A549 treated with CORT108297 at 1 μM for 4 hours (cell line): ENCODE measurements around the gene PRR36. TPM values are rescaled to one million over a fixed set of nuclear protein-coding genes. Genes with fewer than 3 reads are reported as not detected.

Experiments
- total RNA-seq: library from RNA; stranded (reverse); fragments of 200-300 nt; extraction: Qiagen RNA extraction; gene quantifications from 5 replicates; pipeline ENCODE4 v1.2.3, GENCODE V29; 2022

The PRR36 gene
- total RNA-seq: 0.22 to 0.48 TPM (median 0.37 TPM) in 5 replicates

DNA sequence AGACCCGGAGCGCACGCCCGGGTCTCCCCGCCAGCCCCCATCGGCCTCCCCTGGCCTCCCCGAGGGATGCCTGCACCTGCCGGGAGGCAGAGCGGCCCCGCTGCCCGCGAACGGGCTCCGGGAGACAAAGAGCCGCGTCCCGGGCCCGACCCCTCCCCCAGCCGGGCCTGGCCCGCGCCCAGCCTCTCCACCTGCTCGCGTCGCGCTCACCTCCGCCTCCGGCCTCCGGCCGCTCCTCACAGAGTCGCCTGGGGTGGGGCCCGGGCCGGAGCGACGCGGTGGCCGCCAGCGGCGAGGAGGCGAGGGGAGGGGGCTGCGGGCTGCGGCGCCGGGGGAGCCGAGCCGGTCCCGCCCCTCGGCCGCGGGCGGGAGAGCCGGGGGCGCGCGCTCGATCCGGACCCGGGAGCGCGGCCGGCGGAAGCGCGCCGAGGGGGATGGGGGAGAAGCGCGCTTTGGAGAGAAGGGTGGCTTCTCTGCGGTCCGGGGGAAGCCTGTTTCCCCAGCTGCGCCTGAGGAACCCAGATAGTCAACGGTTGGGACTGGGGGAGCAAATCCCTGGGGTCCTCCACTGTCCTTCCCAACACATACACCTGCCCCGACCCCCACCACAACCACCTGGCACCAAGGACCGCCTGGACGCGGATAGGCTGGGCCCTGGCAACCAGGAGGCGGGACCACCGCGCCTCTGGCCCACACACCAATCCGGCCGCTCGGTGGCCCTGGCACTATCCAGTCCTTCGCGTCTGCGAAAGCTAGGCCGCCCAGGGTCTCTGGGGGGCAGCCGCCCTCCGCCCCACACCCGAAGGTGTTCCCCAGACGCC, at the start of gene PRR36:
Gene PRR36, minus strand, starts transcription at position 315 of the 821 bp plus-strand sequence. CDS start 701 bp downstream, outside the sequence.

DNA sequence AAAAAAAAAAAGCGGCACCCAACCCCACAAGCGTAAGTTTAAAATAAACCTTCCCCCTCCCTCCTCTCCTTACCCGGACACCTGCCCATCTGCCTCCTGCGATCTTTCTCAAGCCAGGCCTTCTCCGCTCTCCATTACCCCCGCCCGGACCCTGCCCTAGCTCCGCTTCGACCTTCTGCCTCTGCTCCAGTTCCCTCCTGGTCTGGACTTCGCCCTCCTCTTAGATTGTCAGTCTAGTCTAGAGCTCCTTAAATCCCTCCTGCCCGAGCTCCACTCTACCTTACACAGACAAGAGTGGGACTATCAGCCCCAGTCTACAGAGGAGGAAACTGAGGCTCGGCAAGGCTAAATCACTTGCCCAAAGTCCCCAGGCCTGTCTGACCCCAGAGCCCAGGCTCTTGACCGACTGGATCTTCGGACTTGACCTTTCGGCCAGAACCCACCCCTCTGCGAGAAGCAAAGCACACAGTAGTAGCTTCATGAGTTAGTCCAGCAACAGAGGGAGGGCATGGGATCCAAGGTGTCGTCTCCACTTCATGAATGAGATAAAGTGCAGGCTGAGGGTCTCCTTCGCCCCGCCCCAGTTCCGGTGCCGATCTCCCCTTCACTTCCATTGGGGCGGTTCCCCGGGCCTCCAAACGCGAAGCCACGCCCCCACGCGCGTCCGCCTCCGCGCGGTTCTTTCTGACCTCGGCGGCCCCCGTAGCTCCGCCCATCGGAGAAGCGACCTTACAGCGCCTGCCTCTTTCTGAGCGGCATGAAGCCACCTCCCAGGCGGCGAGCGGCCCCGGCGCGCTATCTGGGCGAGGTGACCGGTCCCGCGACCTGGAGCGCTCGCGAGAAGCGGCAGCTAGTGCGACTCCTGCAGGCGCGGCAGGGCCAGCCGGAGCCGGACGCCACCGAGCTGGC, 45.7 kb upstream of the PRR36 start, which contains the start of gene SNAPC2:
Gene SNAPC2, plus strand, starts transcription at position 729 of the 909 bp plus-strand sequence. Its CDS starts 29 bp downstream, at position 758.

DNA sequence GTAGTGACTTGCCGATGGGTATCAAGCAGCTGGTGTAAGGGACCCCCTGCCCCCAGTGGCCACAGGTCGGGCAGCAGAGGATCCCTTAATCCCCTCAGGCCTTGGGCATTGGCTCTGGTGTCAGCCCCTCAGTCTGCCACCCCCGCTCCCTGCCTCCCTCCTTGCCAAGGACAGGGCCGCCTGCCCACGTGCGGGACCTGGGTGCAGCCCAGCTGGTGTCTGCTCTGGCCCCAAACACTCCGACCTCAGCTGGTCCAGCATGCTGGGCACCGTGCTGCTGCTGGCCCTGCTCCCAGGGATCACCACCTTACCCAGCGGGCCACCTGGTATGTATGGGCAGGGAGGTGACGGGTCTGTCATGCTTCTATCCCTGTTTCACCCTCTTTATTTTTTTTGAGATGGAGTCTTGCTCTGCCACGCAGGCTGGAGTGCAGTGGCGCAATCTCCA, 40.4 kb upstream of the PRR36 start, which contains the start of gene TGFBR3L:
Gene TGFBR3L, plus strand, starts transcription at position 233 of the 448 bp plus-strand sequence.

DNA sequence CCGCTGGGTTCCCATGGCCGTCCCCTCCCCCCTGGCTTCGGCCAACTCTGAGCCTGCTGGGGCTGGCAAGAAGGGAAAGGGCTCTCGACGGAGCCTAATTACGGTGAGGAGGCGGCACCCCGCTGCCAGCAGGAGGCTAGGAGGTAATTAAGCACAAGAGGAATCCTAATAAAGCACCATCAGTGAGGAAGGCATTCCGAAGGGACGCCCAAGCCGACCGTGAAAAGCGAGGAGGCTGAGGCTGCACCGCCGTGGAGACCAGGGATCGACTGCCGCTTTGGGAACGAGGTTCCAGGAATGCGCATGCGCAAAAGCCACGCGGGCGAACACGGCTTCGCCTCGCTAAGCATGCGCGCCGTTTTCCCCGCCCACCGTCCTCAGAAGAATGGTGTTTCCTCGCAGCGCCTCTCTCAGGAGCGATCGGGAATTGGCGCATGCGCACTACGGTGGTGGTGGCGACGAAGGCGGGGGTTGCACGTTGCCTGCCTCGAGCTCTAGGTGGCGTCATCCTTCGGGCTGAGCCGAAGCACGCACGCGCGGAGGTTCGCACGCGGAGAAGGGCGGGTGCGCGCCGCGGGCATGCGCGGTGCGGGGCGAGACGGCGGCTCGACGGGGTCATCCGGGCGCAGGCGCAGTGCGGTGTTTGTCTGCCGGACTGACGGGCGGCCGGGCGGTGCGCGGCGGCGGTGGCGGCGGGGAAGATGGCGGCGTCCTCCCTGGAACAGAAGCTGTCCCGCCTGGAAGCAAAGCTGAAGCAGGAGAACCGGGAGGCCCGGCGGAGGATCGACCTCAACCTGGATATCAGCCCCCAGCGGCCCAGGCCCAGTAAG, 29.3 kb upstream of the PRR36 start, which contains the start of gene MAP2K7:
Gene MAP2K7, plus strand, starts transcription at position 634 of the 830 bp plus-strand sequence. Its CDS starts 68 bp downstream, at position 702.

DNA sequence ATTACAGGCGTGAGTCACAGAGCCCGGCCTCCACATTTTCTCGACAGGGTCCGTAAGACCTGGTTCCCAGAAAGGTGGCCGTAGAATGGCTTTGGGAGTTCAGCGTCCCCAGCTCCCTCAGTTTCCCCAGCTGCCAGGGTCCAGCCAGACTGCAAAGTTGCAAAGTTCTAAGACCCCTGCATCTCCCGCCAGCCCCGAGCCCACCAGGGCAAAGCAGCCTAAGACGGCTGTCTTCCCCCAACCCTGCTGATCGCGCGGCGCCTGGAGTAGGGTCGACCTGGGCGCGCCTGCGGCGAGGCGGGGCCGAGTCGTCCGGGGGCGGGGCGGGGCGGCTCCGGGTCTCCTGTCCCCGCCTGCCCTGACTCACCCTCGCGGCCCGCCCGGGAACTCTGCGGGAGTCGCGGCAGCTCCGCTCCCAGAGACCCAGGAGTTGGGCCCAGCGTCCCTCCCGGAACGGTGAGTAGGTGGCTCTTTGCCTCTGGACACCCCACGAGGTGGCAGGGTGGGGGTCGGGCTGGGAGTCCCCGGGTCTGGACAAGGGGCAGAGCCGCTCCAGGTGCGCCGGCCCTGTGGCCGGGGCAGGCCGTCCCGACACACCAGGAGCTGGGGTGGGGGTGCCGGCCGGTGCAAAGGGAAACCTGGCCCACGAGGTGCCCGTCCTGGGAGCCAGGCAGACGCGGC, 14.1 kb upstream of the PRR36 start, which contains the start of gene LRRC8E:
Gene LRRC8E, plus strand, starts transcription at position 366 of the 681 bp plus-strand sequence. CDS start 7,094 bp downstream, outside the sequence.

DNA sequence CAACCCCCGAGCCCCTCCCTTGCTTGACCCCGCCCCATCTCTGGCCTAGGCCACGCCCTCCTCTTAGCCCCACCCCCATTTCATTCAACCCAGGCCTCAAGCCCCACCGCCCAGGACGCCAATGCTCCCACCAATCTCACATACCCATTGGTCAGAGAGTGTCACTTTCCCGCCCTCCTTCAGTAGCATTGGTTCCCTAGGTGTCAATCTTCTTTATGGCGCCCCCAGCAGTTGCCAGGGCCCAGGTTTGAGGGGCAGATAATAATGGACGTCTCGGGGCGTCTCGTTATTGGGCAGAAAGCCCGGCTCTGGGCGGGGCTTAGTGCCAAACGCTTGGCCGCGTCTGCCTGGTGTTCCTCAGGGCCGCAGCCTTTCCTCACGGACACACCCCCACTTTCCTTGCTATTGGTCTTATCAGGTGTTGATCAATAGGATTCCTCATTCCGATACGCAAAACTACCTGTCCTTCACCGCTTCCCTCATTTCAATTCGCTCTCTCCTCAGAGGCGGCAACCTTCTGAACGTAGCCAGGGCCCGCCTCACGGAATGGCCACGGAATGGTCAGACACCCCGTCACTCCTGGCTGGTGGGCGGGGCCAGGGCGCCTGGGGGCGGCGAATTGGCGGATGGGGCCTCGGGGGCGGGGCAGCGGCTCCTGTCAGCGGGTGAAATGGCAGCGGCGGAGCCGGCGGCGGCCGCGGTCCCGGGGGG, 44.5 kb downstream of the PRR36 start, which contains the start of gene EVI5L:
Gene EVI5L, plus strand, starts transcription at position 658 of the 711 bp plus-strand sequence. CDS start 16,325 bp downstream, outside the sequence.

Other genes with a start within 250 kb of the PRR36 start
- 21.3 to 29.6 TPM (median 29.3 TPM) in 5 replicates for gene XAB2, start 244.8 kb downstream of the PRR36 start, total RNA-seq
- 51.2 to 68.8 TPM (median 52.9 TPM) in 5 replicates for gene PET100, start 244.6 kb downstream of the PRR36 start, total RNA-seq
- 0.22 to 0.26 TPM in 2 of 5 replicates, not detected in the others for gene PCP2, start 240.7 kb downstream of the PRR36 start, total RNA-seq
- 32.2 to 44.6 TPM (median 42.6 TPM) in 5 replicates for gene STXBP2, start 237.3 kb downstream of the PRR36 start, total RNA-seq
- gene RETN, start 205.3 kb downstream of the PRR36 start, total RNA-seq: not detected in 5 replicates
- gene MCEMP1, start 197.3 kb downstream of the PRR36 start, total RNA-seq: not detected in 5 replicates
- 43.7 to 109 TPM (median 104 TPM) in 5 replicates for gene TRAPPC5, start 193.6 kb downstream of the PRR36 start, total RNA-seq
- gene FCER2, start 172.3 kb downstream of the PRR36 start, total RNA-seq: not detected in 5 replicates
- gene CLEC4G, start 142.3 kb downstream of the PRR36 start, total RNA-seq: not detected in 5 replicates
- not detected in 5 replicates for gene CD209, start 126.9 kb downstream of the PRR36 start, total RNA-seq
- not detected in 5 replicates for gene CLEC4M, start 111.1 kb downstream of the PRR36 start, total RNA-seq
- gene EVI5L, start 44.2 kb downstream of the PRR36 start, total RNA-seq: 1.2 to 2.1 TPM (median 1.6 TPM) in 5 replicates
- 4.9 to 7.9 TPM (median 6.4 TPM) in 5 replicates for gene LRRC8E, start 14.1 kb upstream of the PRR36 start, total RNA-seq
- 12.3 to 18.3 TPM (median 17.0 TPM) in 5 replicates for gene MAP2K7, start 29.5 kb upstream of the PRR36 start, total RNA-seq
- gene TGFBR3L, start 40.4 kb upstream of the PRR36 start, total RNA-seq: 0.73 to 2.3 TPM (median 2.1 TPM) in 5 replicates
- 20.5 to 32.0 TPM (median 30.8 TPM) in 5 replicates for gene SNAPC2, start 45.9 kb upstream of the PRR36 start, total RNA-seq
- 8.5 to 24.3 TPM (median 22.2 TPM) in 5 replicates for gene CTXN1, start 51.7 kb upstream of the PRR36 start, total RNA-seq
- gene TIMM44, start 69.3 kb upstream of the PRR36 start, total RNA-seq: 26.8 to 32.5 TPM (median 29.3 TPM) in 5 replicates
- gene ELAVL1, start 131.3 kb upstream of the PRR36 start, total RNA-seq: 61.7 to 69.8 TPM (median 66.7 TPM) in 5 replicates
- not detected in 5 replicates for gene CCL25, start 178.4 kb upstream of the PRR36 start, total RNA-seq